ENCODE data around the gene COL27A1. TPM values are rescaled to one million over a fixed set of nuclear protein-coding genes. Genes with fewer than 3 reads are reported as not detected.

Gene COL27A1
- total and polyA plus RNA-seq, 2 donors (not counting 3 experiments of a cell fraction or from before 2014, with no cell fraction given), result 14.7 to 49.1 TPM

GRCh38 chr9:114137831-114138230 lies 17.5 kb upstream of the COL27A1 start:
- TF ChIP-seq EZH2 (IDR thresholded peaks at IDR 0.05; ENCODE audit: borderline replicate concordance, low read depth, low read length, severe bottlenecking), result no peak
- no peak for TF ChIP-seq CTCF (IDR thresholded peaks at IDR 0.05; ENCODE audit: extremely low read depth in 1 of 2, insufficient read depth in 1 of 2, low read depth in 1 of 2, low read length in 2 of 2)
- TF ChIP-seq FOS (IDR thresholded peaks at IDR 0.05; ENCODE audit: borderline replicate concordance, insufficient read depth, low read length), result no peak
- no peak for TF ChIP-seq JUN (IDR thresholded peaks at IDR 0.05; ENCODE audit: borderline replicate concordance, insufficient read depth, insufficient read length, low read depth)
- no peak for TF ChIP-seq POLR2AphosphoS5 (IDR thresholded peaks at IDR 0.05; ENCODE audit: insufficient read depth, low read depth, low read length)
- TF ChIP-seq GATA2 (IDR thresholded peaks at IDR 0.05; ENCODE audit: insufficient read depth, insufficient read length, low read depth, low read length), result no peak
- TF ChIP-seq MYC (IDR thresholded peaks at IDR 0.05; ENCODE audit: low read depth, low read length), result no peak
- no peak for TF ChIP-seq POLR2A (IDR thresholded peaks at IDR 0.05; ENCODE audit: low read depth, low read length)
- Histone ChIP-seq H3K79me2 (ENCODE audit: control insufficient read depth, insufficient read depth, low read length) (no peaks in the 10 kb centered on the region), H3K4me2 (ENCODE audit: insufficient read depth, low read length) (no peak overlapping the region), H3K4me3 (replicated peaks in 1 of 3; ENCODE audit: insufficient read depth in 1 of 3, low read depth in 1 of 3, low read length in 3 of 3) (no peak overlapping the region), H3K27ac (ENCODE audit: insufficient read depth, low read depth, low read length) (no peak overlapping the region), H3K9me1 (replicated peaks; ENCODE audit: control insufficient read depth, extremely low read depth, insufficient read depth, low read length) (no peaks in the 10 kb centered on the region), H3K9ac (replicated peaks; ENCODE audit: extremely low read depth, insufficient read depth, low read length) (no peak overlapping the region), H3K36me3 (ENCODE audit: control insufficient read depth in 2 of 2, extremely low read depth in 1 of 2, insufficient read depth in 2 of 2, low read length in 2 of 2) (no peaks in the 10 kb centered on the region), H3K4me1 (ENCODE audit: control insufficient read depth, extremely low read depth, insufficient read depth, low read length) (no peaks in the 10 kb centered on the region), H2AFZ (ENCODE audit: low read depth, low read length) (no peak overlapping the region), H4K20me1 (replicated peaks; ENCODE audit: control insufficient read depth, extremely low read depth, insufficient read depth, low read length) (no peaks in the 10 kb centered on the region), H3K9me3 (replicated peaks; ENCODE audit: control insufficient read depth, insufficient read depth, low read length) (no peaks in the 10 kb centered on the region), H3K27me3 (ENCODE audit: control insufficient read depth in 2 of 2, insufficient read depth in 2 of 2, low read length in 2 of 2) (peaks cover 28 to 30% of the 10 kb centered on the region in 2 experiments)
- no peak for DNase-seq (ENCODE audit: low read depth, low spot score)
- dilution Hi-C loops (cut with MboI; ENCODE audit: extremely low pct_ligation_motif_present, low sequenced_read_pairs) (no loop called here), intact Hi-C loops (cut with micrococcal nuclease) (no loop called here)
- ChIA-PET CTCF (interaction anchor here (0.6 to 2.7 kb wide), 4 partner anchors 26 to 153 kb away, joined by 4 to 9 read pairs (median 6); no protein-coding TSS in a partner anchor), POLR2A (no interaction called here)
- BruUV-seq (replicated peaks), result no TSS peak
- no peak for FAIRE-seq

Measured in endothelial cell of umbilical vein (primary cell).